Hepatocyte (in vitro differentiated cells): ENCODE results near the gene FTCD.

Experiments used
- EZH2 ChIP-seq: fragments of 200-600 bp; sonication (generic); IDR thresholded peaks from 2 replicates; pipeline ENCODE4 v1.6.1; 2016; ENCODE audit warnings: antibody characterized with exemption, mild to moderate bottlenecking, borderline replicate concordance
- TF ChIP-seq, protein P1 (sequence below): fragments of 200-600 bp; sonication (generic); IDR thresholded peaks from 2 replicates; pipeline ENCODE4 v1.5.1; 2016; ENCODE audit warnings: antibody characterized with exemption, mild to moderate bottlenecking; ENCODE audit not compliant: poor library complexity

- TF ChIP-seq, protein P1, sequence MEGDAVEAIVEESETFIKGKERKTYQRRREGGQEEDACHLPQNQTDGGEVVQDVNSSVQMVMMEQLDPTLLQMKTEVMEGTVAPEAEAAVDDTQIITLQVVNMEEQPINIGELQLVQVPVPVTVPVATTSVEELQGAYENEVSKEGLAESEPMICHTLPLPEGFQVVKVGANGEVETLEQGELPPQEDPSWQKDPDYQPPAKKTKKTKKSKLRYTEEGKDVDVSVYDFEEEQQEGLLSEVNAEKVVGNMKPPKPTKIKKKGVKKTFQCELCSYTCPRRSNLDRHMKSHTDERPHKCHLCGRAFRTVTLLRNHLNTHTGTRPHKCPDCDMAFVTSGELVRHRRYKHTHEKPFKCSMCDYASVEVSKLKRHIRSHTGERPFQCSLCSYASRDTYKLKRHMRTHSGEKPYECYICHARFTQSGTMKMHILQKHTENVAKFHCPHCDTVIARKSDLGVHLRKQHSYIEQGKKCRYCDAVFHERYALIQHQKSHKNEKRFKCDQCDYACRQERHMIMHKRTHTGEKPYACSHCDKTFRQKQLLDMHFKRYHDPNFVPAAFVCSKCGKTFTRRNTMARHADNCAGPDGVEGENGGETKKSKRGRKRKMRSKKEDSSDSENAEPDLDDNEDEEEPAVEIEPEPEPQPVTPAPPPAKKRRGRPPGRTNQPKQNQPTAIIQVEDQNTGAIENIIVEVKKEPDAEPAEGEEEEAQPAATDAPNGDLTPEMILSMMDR: no peak
- no peak for TF ChIP-seq EZH2
Measured at GRCh38 chr21:46119637-46120271, 35.6 kb downstream of the FTCD start.
